ENCODE results near the gene ATP6V0A1. TPM values are rescaled to one million over a fixed set of nuclear protein-coding genes. Genes with fewer than 3 reads are reported as not detected.
"Not testable (repeated sequence)": the region's sequence is repeated elsewhere in the genome, so short reads cannot be mapped to it uniquely, and the experiment has no call there.

ATP6V0A1 gene
- total RNA-seq, 1 donor from 2014 or later: 103 TPM

DNA sequence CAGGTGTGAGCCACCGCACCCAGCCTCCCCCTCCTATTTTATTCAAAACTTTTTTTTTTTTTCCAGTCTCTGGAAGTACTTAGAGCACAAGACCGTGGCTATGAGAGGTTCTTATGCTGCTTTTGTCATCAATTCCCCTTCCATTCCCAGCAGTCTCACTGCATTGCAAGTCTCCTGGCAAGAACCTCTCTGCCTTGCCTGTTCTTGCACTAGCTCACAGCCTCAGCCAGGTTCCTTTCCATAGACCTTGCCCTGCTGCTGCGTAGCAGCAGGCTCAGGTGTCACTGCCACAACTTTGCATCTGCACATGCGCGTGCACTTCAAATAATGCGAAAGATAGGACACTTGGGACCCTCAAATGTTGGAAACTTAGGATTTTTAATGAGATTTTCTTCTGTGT is 15.6 kb downstream of the ATP6V0A1 start:
- peaks cover 52% of the 10 kb centered on the region for H3K36me3 Mint-ChIP-seq (ENCODE audit: low read depth, unreplicated experiment)
- no peaks in the 10 kb centered on the region for H3K4me1 Mint-ChIP-seq (ENCODE audit: unreplicated experiment)
- H3K27ac Mint-ChIP-seq (ENCODE audit: unreplicated experiment): no peak overlapping the region

DNA sequence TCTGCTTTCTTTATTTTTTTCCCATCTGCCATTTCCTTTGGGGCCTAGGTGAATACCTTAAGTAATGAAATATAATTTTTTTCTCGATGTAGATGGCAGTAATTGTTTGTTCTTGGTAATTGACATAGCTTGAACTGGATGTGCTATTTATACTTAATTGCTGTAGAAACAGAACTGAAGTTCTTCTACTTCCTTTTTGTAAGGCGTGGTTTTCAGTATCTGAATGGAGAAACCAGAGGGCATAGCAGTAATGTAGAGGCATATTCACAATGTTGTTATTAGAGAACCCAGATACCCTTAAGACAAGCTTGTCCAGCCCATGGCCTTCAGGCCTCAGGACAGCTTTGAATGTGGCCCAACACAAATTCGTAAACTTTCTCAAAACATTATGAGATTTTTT is 16.4 kb downstream of the ATP6V0A1 start:
- Mint-ChIP-seq H3K4me3 (ENCODE audit: unreplicated experiment) (no peak overlapping the region), H3K9me3 (ENCODE audit: unreplicated experiment) (no peaks in the 10 kb centered on the region), H3K36me3 (ENCODE audit: low read depth, unreplicated experiment) (peaks cover 49% of the 10 kb centered on the region), H3K27me3 (ENCODE audit: unreplicated experiment) (peaks cover 1% of the 10 kb centered on the region), H3K4me1 (ENCODE audit: unreplicated experiment) (no peaks in the 10 kb centered on the region), H3K27ac (ENCODE audit: unreplicated experiment) (no peak overlapping the region)
- DNase-seq (ENCODE audit: low spot score): no peak
- TF ChIP-seq, protein P1, sequence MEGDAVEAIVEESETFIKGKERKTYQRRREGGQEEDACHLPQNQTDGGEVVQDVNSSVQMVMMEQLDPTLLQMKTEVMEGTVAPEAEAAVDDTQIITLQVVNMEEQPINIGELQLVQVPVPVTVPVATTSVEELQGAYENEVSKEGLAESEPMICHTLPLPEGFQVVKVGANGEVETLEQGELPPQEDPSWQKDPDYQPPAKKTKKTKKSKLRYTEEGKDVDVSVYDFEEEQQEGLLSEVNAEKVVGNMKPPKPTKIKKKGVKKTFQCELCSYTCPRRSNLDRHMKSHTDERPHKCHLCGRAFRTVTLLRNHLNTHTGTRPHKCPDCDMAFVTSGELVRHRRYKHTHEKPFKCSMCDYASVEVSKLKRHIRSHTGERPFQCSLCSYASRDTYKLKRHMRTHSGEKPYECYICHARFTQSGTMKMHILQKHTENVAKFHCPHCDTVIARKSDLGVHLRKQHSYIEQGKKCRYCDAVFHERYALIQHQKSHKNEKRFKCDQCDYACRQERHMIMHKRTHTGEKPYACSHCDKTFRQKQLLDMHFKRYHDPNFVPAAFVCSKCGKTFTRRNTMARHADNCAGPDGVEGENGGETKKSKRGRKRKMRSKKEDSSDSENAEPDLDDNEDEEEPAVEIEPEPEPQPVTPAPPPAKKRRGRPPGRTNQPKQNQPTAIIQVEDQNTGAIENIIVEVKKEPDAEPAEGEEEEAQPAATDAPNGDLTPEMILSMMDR (IDR thresholded peaks at IDR 0.05; ENCODE audit: unreplicated experiment): no peak

More for the DNA sequence above, 15.6 kb downstream of the ATP6V0A1 start:
- Mint-ChIP-seq H3K4me3 (ENCODE audit: unreplicated experiment) (no peak overlapping the region), H3K27me3 (ENCODE audit: unreplicated experiment) (peaks cover 1% of the 10 kb centered on the region), H3K9me3 (ENCODE audit: unreplicated experiment) (no peaks in the 10 kb centered on the region)
- DNase-seq (ENCODE audit: low spot score): no peak
- TF ChIP-seq, protein P1 (IDR thresholded peaks at IDR 0.05; ENCODE audit: unreplicated experiment): no peak

DNA sequence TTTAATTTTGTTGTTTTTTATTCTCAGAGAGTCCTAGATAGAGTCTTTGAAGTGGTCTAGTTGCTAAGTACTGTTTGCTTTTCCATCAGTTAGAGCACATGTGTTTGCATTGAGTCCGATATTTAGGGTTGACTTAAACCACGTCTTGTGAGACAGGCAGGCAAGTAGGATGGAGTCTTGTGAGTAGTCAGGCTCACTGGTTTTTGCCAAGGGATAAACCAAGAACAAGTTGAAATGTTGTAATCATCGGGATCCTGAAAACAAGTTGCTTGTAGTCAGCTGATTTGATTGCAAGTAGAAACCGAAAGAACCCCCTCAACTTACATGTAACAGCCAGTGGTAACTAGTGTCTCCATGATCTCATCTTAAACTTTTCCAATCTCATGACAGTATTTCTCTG is 17.2 kb downstream of the ATP6V0A1 start:
- no peaks in the 10 kb centered on the region for H3K4me1 Mint-ChIP-seq (ENCODE audit: unreplicated experiment)
- H3K27ac Mint-ChIP-seq (ENCODE audit: unreplicated experiment): no peak overlapping the region
- peaks cover 50% of the 10 kb centered on the region for H3K36me3 Mint-ChIP-seq (ENCODE audit: low read depth, unreplicated experiment)

DNA sequence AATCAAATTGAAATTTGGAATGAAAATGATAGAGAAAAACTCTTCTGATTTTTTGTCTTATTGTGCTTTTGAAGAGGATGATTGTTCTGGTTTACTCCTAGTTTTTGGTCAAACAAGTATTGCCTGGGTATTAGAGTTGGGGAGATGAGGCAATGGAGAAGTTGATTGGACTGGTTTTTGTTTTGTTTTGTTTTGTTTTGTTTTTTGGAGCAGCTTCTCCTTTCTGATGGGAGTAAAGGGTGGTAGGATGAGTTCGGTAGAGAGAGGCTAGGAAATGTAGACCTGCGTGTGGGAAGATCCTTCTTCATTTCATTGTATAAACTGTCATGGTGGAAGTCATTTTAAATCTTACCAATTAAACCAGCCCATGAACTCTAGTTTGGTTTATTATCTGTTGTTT is 17.7 kb downstream of the ATP6V0A1 start:
- TF ChIP-seq, protein P1 (IDR thresholded peaks at IDR 0.05; ENCODE audit: unreplicated experiment): no peak
- Mint-ChIP-seq H3K36me3 (ENCODE audit: low read depth, unreplicated experiment) (peaks cover 50% of the 10 kb centered on the region), H3K27me3 (ENCODE audit: unreplicated experiment) (peaks cover 1% of the 10 kb centered on the region), H3K9me3 (ENCODE audit: unreplicated experiment) (no peaks in the 10 kb centered on the region), H3K4me3 (ENCODE audit: unreplicated experiment) (peak overlapping the region; percentile 9), H3K4me1 (ENCODE audit: unreplicated experiment) (no peaks in the 10 kb centered on the region), H3K27ac (ENCODE audit: unreplicated experiment) (no peak overlapping the region)
- DNase-seq (ENCODE audit: low spot score): no peak

More for the DNA sequence above, 17.2 kb downstream of the ATP6V0A1 start:
- Mint-ChIP-seq H3K4me3 (ENCODE audit: unreplicated experiment) (no peak overlapping the region), H3K9me3 (ENCODE audit: unreplicated experiment) (no peaks in the 10 kb centered on the region), H3K27me3 (ENCODE audit: unreplicated experiment) (peaks cover 1% of the 10 kb centered on the region)
- TF ChIP-seq, protein P1 (IDR thresholded peaks at IDR 0.05; ENCODE audit: unreplicated experiment): no peak
- DNase-seq (ENCODE audit: low spot score): no peak

DNA sequence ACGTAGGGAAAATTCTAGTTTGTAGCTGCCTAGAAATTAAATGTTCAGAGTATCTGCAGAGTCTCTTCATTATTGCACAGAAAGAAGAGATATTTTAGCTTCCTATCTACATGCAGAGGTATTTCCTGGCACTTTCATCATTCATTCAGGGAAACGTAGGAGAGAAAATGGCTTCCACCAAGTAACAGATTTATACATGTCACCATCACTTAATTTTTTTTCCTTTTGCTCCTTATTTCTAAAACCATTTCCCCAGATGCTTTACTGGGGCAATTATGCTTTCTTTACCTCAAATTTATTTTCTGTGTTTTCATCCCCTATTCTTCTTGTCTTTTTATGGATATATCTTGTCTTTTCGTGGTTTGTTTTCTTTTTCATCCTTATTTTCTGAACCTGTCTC is 18.5 kb downstream of the ATP6V0A1 start:
- H3K4me1 Mint-ChIP-seq (ENCODE audit: unreplicated experiment): no peaks in the 10 kb centered on the region
- H3K27me3 Mint-ChIP-seq (ENCODE audit: unreplicated experiment): peaks cover 1% of the 10 kb centered on the region
- TF ChIP-seq, protein P1 (IDR thresholded peaks at IDR 0.05; ENCODE audit: unreplicated experiment): no peak
- peak overlapping the region; percentile 35 for H3K4me3 Mint-ChIP-seq (ENCODE audit: unreplicated experiment)
- no peak for DNase-seq (ENCODE audit: low spot score)
- H3K36me3 Mint-ChIP-seq (ENCODE audit: low read depth, unreplicated experiment): peaks cover 50% of the 10 kb centered on the region
- H3K27ac Mint-ChIP-seq (ENCODE audit: unreplicated experiment): peak overlapping the region; percentile 21
- no peaks in the 10 kb centered on the region for H3K9me3 Mint-ChIP-seq (ENCODE audit: unreplicated experiment)

DNA sequence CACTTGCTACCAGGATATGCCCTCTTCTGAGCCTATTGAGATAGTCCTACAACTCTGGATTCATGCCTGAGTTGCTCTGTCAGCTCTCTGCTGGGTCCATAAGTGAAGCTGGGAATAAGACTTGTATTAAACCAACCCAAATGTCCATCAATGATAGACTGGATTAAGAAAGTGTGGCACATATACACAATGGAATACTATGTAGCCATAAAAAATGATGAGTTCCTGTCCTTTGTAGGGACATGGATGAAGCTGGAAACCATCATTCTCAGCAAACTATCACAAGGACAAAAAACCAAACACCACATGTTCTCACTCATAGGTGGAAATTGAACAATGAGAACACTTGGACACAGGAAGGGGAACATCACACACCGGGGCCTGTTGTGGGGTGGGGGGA is 19.1 kb downstream of the ATP6V0A1 start:
- not testable (repeated sequence) for DNase-seq (ENCODE audit: low spot score); H3K27ac Mint-ChIP-seq (ENCODE audit: unreplicated experiment); H3K4me3 Mint-ChIP-seq (ENCODE audit: unreplicated experiment); H3K9me3 Mint-ChIP-seq (ENCODE audit: unreplicated experiment); H3K4me1 Mint-ChIP-seq (ENCODE audit: unreplicated experiment); H3K27me3 Mint-ChIP-seq (ENCODE audit: unreplicated experiment)
- peaks cover 47% of the 10 kb centered on the region for H3K36me3 Mint-ChIP-seq (ENCODE audit: low read depth, unreplicated experiment)
